ENCODE measurements around the gene CLRN3.

- TF ChIP-seq, protein P1, sequence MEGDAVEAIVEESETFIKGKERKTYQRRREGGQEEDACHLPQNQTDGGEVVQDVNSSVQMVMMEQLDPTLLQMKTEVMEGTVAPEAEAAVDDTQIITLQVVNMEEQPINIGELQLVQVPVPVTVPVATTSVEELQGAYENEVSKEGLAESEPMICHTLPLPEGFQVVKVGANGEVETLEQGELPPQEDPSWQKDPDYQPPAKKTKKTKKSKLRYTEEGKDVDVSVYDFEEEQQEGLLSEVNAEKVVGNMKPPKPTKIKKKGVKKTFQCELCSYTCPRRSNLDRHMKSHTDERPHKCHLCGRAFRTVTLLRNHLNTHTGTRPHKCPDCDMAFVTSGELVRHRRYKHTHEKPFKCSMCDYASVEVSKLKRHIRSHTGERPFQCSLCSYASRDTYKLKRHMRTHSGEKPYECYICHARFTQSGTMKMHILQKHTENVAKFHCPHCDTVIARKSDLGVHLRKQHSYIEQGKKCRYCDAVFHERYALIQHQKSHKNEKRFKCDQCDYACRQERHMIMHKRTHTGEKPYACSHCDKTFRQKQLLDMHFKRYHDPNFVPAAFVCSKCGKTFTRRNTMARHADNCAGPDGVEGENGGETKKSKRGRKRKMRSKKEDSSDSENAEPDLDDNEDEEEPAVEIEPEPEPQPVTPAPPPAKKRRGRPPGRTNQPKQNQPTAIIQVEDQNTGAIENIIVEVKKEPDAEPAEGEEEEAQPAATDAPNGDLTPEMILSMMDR (IDR thresholded peaks at IDR 0.05; ENCODE audit: insufficient read depth, low read length, poor library complexity, severe bottlenecking), result no peak
- no peak for TF ChIP-seq EZH2phosphoT487 (conservative IDR thresholded peaks at IDR 0.05; ENCODE audit: low read length)
Observed at GRCh38 chr10:127921075-127921752, 28.5 kb upstream of the CLRN3 start.

Measured in SU-DHL-6 (cell line).